Activated T-cell treated with anti-CD3 and anti-CD28 coated beads, Interleukin-2, amount 50 U/mL, for 1 hour (primary cell): ENCODE results near the gene MS4A14.
"Not testable (repeated sequence)": the region's sequence is repeated elsewhere in the genome, so short reads cannot be mapped to it uniquely, and the experiment has no call there.

Source experiments
- DNase-seq: peaks from one replicate; pipeline ENCODE4 v3.0.0-alpha.2; 2020

Gene MS4A14

DNA sequence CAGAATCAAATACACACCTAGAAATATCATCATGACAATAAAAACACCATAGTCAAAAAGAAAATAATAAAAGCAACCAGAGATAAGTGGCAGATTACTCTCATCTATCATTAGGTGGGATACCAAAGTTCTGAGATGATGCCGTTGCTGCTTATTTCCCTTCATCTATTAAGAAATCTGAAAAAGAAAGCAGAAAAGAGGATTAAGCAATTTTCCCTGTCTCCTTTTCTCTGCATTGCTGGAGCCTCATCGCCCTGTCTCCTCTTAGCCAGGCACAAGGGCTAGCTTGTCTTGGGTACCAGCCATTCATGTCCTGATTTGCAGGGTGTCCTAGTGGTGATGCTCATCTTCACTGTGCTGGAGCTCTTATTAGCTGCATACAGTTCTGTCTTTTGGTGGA, 3.9 kb upstream of the MS4A14 start:
- DNase-seq = no peak

DNA sequence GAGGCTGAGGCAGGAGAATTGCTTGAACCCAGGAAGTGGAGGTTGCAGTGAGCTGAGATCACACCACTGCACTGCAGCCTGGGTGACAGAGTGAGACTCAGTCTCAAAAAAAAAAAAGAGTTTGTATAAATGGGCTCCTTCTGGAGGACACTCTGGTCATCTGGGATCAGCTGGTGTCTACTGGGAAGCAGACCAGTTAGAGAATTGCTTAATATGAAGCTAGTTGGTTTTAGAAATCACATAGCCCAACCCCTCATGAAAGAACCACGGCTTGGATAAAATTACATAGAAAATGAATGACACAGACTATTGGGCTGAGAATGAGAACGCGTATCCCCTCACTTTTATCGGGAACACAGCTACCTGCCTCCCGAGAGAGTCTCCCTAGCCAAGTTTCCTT, 3.2 kb upstream of the MS4A14 start:
- no peak for DNase-seq

DNA sequence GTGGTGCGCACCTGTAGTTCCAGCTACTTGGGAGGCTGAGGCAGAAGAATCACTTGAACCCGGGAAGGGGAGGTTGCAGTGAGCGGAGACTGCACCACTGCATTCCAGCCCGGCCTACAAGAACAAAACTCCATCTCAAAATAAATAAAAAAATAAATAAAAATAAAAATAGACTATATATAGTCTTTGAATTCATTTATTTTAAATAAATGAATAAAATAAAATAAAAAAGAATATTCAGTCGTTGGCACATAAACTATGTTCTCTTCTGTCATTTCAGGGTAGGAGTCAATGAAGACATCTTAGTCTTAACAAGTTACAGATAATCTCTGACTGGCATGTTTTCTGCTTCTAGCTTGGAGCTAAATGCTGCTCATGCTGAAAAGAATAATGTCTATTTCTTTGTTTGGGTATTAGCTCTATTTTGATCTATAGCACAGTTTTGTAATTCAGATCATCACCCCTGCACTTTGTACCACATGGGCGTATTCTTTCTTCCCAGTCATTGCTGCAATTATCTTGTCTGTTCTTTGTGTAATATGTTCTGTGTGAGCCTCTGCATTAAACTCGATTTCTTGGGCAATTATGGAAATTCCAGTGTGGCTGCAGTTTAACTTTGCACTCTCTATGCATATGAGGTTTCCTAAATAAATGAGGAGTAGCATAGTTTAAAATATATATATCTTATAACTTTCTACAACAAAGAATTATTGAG, 1.4 kb upstream of the MS4A14 start:
- DNase-seq = no peak

DNA sequence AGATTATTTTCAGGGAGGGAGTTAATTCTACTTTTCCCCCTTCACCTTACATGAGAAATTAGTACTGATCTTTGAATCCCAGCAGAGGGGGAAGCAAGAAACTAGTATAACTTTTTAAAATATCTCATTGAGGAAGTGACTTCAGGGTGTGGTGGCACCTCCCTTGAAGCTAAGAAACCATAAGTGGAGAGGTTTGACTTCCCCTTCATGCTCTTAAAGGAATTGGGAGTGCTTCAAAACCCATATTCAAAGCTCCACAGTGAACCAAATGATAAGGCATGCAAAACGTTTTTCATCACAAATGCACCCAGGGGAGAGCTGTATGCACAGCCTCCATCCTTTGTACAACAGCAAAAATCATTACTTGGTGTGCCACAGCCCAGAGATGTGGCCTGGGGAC, 540 bp downstream of the MS4A14 start:
- no peak for DNase-seq

DNA sequence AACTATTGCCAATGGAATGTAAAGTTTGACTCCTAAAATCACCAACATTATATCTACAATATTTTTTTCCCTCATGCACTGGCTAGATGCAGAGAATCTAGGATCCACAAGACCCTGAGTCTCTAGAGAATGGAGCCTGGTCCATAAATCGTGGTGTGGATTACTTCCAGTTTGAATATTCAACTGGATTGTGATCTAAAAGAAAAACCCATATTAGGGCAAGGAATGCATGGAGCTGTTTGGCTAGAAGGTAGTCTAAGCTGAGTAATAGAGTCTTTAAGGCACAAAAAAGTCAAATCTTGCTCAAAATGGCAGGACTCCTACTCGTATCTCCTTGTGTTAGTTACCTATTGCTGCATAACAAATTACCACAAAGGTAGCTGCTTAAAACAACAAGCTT, 23.8 kb downstream of the MS4A14 start:
- DNase-seq = no peak

DNA sequence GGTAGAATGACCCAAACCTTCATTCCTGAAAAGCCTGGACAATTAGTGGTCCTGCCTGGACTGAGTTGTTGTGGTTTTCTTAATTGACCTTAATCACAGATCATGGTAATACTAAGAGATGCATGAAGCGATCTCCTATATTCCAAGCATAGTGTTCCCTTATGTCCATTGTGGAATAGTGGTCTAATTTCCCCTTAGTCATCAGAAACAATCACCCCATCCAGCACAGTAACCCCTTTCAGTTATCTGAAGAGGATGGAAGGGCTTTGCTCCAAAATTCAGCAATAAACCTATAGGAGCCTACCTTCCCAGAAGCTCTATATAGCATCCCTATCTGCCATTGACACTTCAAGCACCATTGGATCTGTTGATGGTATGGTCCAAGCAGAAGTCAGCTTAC, 26.4 kb downstream of the MS4A14 start:
- no peak for DNase-seq

DNA sequence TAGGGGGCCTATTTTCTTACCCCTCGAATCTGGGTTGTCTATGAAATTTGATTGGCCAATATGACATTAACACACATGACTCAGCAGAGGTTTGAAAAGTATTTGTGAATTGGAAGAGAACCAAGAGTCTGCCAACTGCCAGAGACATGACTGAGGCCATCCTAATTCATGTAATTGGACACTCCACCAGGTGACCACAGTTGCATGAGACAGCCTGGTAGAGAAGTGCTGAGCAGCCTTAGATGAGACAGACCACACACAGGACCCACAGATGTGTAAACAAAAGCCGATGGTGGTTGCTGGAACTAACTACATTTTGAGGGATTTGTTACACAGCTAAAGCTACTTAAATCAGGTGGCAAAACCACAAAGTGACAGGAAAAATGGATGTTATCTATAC, 32.3 kb downstream of the MS4A14 start:
- no peak for DNase-seq

DNA sequence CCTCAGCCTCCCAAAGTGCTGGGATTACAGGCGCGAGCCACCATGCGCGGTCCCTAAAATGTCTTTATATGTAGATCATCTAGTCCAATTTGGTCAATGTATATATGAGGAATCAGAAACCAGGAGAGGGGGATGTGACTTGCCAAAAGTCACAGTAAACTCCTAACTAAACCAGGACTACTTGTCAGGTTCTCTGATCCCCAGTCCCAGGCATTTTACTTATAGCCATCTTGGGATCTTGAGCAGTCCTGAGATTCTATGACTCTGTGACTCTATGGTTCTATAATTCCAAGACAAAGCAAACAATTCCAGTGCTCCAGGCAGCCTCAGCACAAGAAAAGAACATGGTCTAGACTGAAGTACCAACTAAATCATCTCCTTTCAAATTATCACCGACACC, 33.0 kb downstream of the MS4A14 start, which contains the start of gene MS4A5:
Gene MS4A5 (plus strand): TSS at position 301 of the 400 bp plus-strand sequence. CDS start 103 bp downstream, outside the sequence.
- no peak for DNase-seq

DNA sequence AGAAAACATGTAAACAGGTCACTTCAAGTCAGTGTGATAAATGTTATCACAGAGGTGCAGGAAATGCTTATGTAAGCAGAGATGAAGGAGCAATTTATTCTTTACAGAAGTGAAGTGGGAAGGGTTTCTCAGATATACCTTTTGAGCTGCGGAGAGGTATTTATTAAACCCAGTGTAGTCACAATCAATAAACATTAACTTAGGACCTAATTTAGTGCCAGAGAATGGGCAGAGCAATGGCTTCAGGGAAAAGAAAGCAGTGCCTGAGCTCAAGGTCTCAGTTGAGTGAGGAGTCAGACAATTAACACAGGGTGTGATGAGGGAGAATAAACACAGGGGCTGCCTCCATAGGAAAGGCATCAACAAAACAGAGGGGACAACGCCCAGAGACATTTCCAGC, 35.0 kb downstream of the MS4A14 start:
- no peak for DNase-seq

DNA sequence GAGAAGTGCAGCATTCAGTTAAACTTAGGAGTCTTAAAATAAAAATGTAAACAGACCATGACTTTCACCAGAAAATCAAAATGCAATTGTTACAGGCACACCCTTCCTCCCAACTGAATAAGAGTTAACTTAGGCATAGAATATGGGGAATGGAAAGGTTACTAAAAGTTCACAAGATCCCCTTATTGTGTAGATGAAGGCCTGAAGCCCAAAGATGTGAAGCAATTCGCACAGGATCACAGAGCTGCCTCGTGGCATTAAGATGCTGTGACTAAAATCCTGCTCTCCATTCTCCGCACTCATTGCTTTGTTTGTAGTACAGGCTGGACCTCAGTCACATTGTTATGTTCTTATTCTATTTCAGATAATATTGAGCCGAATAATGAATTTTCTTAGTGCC, 37.1 kb downstream of the MS4A14 start:
- no peak for DNase-seq

DNA sequence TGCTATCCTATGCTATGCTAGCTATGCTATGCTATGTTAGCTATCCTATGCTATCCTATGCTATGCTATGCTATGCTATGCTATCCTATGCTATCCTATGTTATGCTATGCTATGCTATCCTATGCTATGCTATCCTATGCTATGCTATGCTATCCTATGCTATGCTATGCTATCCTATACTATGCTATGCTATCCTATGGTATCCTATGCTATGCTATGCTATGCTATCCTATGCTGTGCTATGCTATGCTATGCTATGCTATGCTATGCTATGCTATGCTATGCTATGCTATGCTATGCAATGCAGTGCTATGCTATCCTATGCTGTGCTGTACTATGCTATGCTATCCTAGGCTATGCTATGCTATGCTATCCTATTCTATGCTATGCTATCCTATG, 50.8 kb downstream of the MS4A14 start:
- DNase-seq = no peak

DNA sequence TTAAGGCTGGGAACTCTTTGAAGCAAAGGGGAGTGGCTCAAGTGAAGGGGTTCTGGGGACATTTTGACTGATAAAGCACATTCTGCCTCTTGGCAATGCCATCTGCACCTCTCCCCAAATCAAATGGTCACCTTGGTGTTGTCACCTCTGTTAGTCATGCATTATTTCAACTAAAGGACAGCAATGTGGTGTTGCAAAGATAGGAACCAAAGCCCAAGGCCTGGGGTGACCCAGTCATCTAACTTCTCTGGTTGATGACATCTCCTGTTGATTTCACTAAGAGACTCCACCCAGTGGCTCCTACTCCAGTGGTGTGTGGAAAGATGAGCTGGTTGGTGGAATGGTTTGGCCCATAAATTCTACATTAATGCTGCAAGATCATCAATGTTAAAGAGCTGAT, 51.6 kb downstream of the MS4A14 start:
- DNase-seq = no peak

DNA sequence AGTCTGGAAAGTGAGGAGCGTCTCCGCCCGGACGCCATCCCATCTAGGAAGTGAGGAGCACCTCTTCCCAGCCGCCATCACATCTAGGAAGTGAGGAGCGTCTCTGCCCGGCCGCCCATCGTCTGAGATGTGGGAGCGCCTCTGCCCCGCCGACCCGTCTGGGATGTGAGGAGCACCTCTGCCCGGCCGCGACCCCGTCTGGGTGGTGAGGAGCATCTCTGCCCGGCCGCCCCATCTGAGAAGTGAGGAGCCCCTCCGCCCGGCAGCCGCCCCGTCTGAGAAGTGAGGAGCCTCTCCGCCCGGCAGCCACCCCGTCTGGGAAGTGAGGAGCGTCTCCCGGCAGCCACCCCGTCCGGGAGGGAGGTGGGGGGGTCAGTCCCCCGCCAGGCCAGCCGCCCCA, 54.9 kb downstream of the MS4A14 start:
- not testable (repeated sequence) for DNase-seq

DNA sequence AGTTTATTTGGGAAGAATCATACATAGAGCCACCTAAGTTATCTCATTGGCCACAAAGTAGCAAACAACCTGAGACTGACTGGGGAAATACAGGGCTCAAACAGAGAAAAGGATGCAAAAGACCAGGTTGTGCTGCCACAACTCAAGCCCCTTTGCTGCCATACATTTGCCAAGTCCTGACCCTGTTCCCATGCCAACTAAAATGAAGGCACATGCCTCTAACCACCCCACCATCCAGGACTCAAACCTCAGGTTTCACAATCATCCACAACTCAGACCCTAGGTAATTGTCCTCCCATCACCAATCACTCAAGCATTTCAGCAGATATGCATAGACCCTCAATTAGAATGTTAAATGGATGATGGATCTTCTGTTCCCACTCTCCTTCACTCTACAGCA, 58.0 kb downstream of the MS4A14 start:
- no peak for DNase-seq

DNA sequence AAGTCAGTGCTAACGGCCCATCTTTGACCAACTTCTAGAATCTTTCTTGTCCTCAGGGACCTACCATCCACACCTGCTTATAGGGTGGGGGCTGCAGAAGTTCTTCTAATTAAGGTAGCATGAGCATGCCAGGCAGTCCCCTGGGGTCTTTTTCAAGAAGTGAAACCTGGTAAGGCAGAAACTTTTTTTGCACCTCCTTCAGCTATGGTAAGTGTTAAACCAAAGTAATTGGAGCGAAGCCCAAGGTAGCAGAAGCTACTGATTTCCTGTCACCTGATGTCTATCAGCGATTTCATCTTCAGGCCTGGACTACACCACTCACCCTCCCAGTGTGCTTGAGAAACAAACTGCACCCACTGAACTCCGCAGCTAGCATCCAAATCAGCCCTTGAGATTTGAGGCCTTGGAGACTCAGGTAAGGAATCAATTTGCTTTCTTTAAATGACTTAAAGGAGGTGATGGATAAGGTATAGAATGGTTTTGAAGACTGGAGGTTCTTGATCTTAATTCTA, 59.3 kb downstream of the MS4A14 start, which contains the start of gene MS4A1:
Gene MS4A1 (plus strand): TSS at position 317 of the 512 bp plus-strand sequence. CDS start 6,528 bp downstream, outside the sequence.
- DNase-seq = no peak

DNA sequence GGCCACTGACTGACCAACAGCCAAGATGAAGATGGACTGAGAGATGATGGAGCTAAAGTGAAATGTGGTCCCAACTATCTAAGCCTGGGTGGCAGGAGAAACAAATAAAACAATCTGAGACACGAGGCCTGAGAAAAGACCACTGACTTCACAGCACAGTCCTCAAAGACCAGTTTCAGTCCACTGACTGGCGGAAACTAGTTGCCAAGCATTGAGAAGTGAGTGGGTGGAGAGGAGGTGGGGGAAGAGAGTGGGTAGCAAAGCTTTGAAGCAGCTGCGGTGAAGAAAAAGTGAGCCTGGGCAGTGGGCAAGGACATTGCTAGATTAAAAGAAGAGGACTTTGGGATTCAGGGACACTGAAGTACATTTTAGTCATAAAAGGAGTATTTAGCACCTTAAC, 61.3 kb downstream of the MS4A14 start:
- no peak for DNase-seq

DNA sequence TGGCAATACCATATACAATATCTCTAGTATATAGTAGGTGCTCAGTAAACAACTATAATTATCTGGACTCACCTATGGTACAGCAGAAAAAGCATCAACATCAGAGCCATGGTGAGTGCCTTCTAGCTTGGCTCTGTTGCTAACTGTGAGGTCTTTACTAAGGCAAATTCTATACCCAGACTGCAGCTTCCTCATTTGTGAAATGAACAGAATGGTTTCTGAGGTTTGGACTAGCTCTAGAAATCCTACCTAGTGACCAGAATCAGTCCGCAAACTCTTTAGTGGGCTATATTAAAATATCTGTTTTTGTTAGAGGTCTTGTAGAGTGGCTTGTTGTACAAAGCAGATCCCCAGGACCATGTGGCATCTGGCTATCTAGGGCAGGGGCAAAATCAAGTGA, 63.1 kb downstream of the MS4A14 start:
- DNase-seq = no peak
